Right atrium auricular region (tissue), 2 donors: ENCODE results near the gene WSB1. TPM values are rescaled to one million over a fixed set of nuclear protein-coding genes. Genes with fewer than 3 reads are reported as not detected.

ENCODE experiments used
- DNase-seq: peaks from one replicate; pipeline ENCODE4 v3.0.0-alpha.2; 2019; ENCODE audit warnings: low spot score
- H3K27ac ChIP-seq, 2 donors: fragments of 200-600 bp; sonication (generic); 1 replicate in 1 of 2; 2 replicates in 1 of 2; pipeline ENCODE4 v1.5.1; 2016 to 2019
- H3K27me3 ChIP-seq, 2 donors: fragments of 200-600 bp; sonication (generic); one replicate each; pipeline versions ENCODE4 v1.5.1 to v1.6.0; 2017 to 2019
- H3K36me3 ChIP-seq: fragments of 200-600 bp; sonication (generic); one replicate; pipeline ENCODE4 v1.5.1; 2016
- H3K4me1 ChIP-seq, 2 donors: fragments of 200-600 bp; sonication (generic); one replicate each; pipeline versions ENCODE4 v1.5.1 to v1.6.0; 2017 to 2019
- H3K4me3 ChIP-seq, 2 donors: fragments of 200-600 bp; sonication (generic); 1 replicate in 1 of 2; 2 replicates in 1 of 2; pipeline ENCODE4 v1.5.1; 2017 to 2019; ENCODE audit warnings: mild to moderate bottlenecking in 1 of 2, moderate library complexity in 1 of 2
- H3K9me3 ChIP-seq, 2 donors: fragments of 200-600 bp; sonication (generic); one replicate each; pipeline ENCODE4 v1.5.1; 2019
- total RNA-seq, 2 donors: library from RNA; depleted of rRNA; stranded (reverse); fragments of >200 nt; gene quantifications; one replicate each; pipeline ENCODE4 v1.1.0, GENCODE V29; 2016
- TF ChIP-seq, protein P1 (sequence below), 2 donors: fragments of 200-600 bp; sonication (generic); IDR thresholded peaks; one replicate each; pipeline ENCODE4 v1.5.1; 2019; ENCODE audit warnings: antibody characterized with exemption in 2 of 2

WSB1 gene
- total RNA-seq, 2 donors from 2014 or later: 38.0 to 44.7 TPM

DNA sequence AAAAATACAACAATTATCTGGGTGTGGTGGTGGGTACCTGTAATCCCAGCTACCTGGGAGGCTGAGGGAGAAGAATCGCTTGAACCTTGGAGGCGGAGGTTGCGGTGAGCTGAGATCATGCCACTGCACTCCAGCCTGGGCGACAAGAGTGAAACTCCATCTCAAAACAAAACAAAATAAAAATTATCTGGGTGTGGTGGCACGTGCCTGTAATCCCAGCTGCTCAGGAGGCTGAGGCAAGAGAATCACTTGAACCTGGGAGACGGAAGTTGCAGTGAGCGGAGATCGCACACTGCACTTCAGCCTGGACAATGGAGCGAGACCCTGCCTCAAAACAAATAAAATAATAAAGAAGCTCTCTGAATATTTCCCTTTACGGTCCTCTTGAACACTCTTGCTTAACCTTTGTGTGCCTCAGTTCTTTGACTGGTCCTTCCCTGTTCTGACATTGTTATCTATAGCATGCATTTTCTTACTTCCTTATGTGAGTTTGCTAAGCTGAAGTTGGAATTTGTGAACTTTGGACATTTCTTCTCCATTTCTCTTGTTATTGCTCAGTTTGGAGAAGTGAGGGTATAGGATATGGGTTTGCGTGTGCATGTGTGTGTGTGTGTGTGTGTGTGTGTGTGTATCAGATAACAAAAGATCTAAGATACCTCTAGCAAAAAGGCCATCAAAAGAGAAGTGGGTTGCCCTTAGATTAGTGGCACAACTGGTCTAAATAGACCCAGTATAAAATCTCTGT is 29.7 kb upstream of the WSB1 start:
- no peak overlapping the region for H3K4me3 ChIP-seq
- H3K27ac ChIP-seq: peak overlapping the region in 1 of 2 donors; percentile 17
- DNase-seq: no peak
- H3K36me3 ChIP-seq: no peaks in the 10 kb centered on the region
- H3K27me3 ChIP-seq: no peaks in the 10 kb centered on the region
- TF ChIP-seq, protein P1, sequence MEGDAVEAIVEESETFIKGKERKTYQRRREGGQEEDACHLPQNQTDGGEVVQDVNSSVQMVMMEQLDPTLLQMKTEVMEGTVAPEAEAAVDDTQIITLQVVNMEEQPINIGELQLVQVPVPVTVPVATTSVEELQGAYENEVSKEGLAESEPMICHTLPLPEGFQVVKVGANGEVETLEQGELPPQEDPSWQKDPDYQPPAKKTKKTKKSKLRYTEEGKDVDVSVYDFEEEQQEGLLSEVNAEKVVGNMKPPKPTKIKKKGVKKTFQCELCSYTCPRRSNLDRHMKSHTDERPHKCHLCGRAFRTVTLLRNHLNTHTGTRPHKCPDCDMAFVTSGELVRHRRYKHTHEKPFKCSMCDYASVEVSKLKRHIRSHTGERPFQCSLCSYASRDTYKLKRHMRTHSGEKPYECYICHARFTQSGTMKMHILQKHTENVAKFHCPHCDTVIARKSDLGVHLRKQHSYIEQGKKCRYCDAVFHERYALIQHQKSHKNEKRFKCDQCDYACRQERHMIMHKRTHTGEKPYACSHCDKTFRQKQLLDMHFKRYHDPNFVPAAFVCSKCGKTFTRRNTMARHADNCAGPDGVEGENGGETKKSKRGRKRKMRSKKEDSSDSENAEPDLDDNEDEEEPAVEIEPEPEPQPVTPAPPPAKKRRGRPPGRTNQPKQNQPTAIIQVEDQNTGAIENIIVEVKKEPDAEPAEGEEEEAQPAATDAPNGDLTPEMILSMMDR (IDR thresholded peaks at IDR 0.05): no peak
- no peaks in the 10 kb centered on the region for H3K9me3 ChIP-seq
- H3K4me1 ChIP-seq: peaks cover 0 to 9% of the 10 kb centered on the region in 2 donors

DNA sequence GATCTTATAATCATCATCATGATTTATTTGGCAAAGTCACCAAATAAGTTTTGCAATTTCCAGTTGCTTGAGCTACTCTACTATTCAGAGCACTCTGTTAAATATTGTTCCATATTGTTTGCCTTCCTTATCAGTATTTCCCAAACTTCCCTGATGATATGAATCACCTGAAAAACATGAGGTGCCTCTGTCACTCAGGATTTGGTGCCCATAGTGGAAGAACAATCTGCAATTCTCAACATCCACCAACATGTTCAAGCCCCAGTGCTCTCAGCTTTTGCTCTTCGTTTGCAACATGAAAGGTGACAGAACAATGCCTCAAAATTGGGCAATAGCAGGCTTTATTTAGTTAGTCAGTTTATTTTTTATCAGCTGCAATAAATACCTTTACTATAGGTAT is 28.6 kb upstream of the WSB1 start:
- DNase-seq: no peak
- Histone ChIP-seq H3K9me3 (no peaks in the 10 kb centered on the region), H3K4me1 (peaks cover 0 to 9% of the 10 kb centered on the region in 2 donors), H3K27me3 (no peaks in the 10 kb centered on the region), H3K4me3 (no peak overlapping the region), H3K27ac (no peak overlapping the region), H3K36me3 (no peaks in the 10 kb centered on the region)
- TF ChIP-seq, protein P1 (IDR thresholded peaks at IDR 0.05): no peak

DNA sequence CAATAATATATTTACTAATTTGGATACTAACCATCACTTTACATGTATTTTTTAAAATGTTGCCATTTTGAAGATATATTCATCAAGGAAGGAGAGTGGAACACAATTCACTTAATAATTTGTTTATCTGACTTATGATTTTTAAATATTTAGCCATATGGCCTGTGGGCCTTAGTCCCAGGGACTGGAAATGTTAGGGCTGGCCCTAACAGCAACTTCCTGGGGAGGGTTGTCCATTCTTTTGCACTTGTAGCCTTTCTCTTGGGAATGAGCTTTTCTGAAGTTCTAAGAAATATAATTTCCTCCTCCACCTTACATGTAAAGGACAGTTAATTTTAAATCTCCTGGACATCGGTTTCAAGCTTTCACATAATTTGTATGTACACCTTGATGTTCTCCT is 27.7 kb upstream of the WSB1 start:
- H3K27me3 ChIP-seq: no peaks in the 10 kb centered on the region
- TF ChIP-seq, protein P1 (IDR thresholded peaks at IDR 0.05): no peak
- no peaks in the 10 kb centered on the region for H3K9me3 ChIP-seq
- H3K36me3 ChIP-seq: no peaks in the 10 kb centered on the region
- H3K4me3 ChIP-seq: no peak overlapping the region
- peaks cover 0 to 9% of the 10 kb centered on the region in 2 donors for H3K4me1 ChIP-seq
- no peak for DNase-seq
- H3K27ac ChIP-seq: peak overlapping the region in 1 of 2 donors; percentile 23

DNA sequence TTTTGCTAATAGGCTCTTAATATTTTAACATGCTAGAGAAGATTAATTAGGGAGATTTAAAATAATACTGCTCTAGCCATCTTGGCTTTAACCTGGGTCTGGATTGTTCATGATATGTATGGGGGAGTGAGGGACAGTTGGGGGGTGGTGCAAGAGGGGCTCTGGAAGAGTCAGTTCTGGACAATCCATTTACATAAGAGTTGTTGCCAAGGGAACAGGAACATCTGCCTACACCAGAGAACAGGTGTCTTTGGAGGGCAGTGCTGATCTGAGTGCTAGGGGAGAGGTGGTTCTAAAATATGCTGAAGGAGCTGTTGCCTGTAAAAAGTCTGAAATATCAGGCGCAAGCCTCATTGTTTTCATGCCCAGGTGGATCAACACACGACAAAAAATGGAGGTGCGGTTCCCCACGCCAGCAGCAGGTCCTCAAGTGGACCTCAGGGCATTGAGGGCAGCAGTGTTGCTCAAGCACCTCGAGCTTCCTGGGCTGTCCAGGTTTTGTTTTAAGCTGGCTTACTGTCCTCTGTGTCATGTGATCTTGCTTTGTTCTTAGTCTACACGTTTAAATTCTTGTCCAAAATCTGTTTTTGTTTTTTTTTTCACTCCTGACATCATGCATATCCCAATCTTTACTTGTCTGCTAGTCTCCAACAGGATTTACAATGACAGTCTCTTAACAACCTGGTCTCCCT is 25.4 kb upstream of the WSB1 start:
- H3K4me3 ChIP-seq: no peak overlapping the region
- no peaks in the 10 kb centered on the region for H3K4me1 ChIP-seq

DNA sequence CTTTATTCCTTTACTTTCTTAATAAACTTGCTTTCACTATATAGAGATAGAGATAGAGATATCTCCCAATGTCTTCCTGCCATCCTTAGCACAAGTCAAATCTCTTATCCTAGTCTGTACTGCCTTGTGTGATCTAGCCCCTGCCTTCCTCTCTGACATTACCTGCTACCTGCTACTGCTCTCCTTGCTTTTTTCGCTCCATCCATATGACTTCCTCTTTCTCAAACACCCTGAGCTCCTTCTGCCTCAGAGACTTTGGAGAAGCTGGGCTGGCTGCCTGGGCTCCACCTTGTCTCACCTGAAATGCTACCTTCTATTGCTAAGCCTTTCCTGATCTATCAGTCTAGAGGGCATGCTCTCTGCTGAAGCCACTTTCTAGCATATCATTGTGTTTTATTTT is 24.7 kb upstream of the WSB1 start:
- H3K27ac ChIP-seq: no peak overlapping the region
- TF ChIP-seq, protein P1 (IDR thresholded peaks at IDR 0.05): no peak
- no peaks in the 10 kb centered on the region for H3K36me3 ChIP-seq
- no peaks in the 10 kb centered on the region for H3K9me3 ChIP-seq
- H3K4me1 ChIP-seq: no peaks in the 10 kb centered on the region
- no peak for DNase-seq
- H3K27me3 ChIP-seq: no peaks in the 10 kb centered on the region
- no peak overlapping the region for H3K4me3 ChIP-seq

More for the DNA sequence above, 25.4 kb upstream of the WSB1 start:
- H3K27me3 ChIP-seq: no peaks in the 10 kb centered on the region
- H3K36me3 ChIP-seq: no peaks in the 10 kb centered on the region
- TF ChIP-seq, protein P1 (IDR thresholded peaks at IDR 0.05): no peak
- H3K27ac ChIP-seq: no peak overlapping the region
- DNase-seq: no peak
- H3K9me3 ChIP-seq: no peaks in the 10 kb centered on the region
